Fibroblast of lung (primary cell): ENCODE measurements around the gene TTC1.

Experiments
- CTCF ChIP-seq, 2 donors: IDR thresholded peaks in 1 of 2; conservative IDR thresholded peaks in 1 of 2; 1 replicate in 1 of 2; 2 replicates in 1 of 2; pipeline ENCODE4 v1.5.1; 2011 to 2012; ENCODE audit warnings: low read length in 2 of 2, control low read depth in 1 of 2, inconsistent platforms in 1 of 2, low read depth in 1 of 2, mild to moderate bottlenecking in 1 of 2
- EZH2 ChIP-seq: IDR thresholded peaks from 2 replicates; pipeline ENCODE4 v1.5.1; 2012; ENCODE audit warnings: low read length, control low read depth, mild to moderate bottlenecking; ENCODE audit errors: missing control alignments

- no peak for TF ChIP-seq CTCF (conservative IDR thresholded peaks at IDR 0.05 in 1 of 2, IDR thresholded peaks at IDR 0.05 in 1 of 2; ENCODE audit: low read depth in 1 of 2, low read length in 2 of 2)
- no peak for TF ChIP-seq EZH2
These were observed 70.8 kb downstream of the TTC1 start for GRCh38 chr5:160079753-160080152.
